KOPT-K1 (cell line): Measurements from ENCODE around the gene HS3ST5.

Experiments used
- H3K27ac ChIP-seq: fragments of 200-600 bp; sonication (generic); 2 replicates; pipeline ENCODE4 v1.5.1; 2016; ENCODE audit warnings: antibody characterized with exemption, mild to moderate bottlenecking, low read depth, low read length; ENCODE audit not compliant: poor library complexity, severe bottlenecking
- H3K36me3 ChIP-seq: fragments of 200-600 bp; sonication (generic); 2 replicates; pipeline ENCODE4 v1.5.1; 2017; ENCODE audit warnings: antibody characterized with exemption, mild to moderate bottlenecking, low read length, moderate library complexity; ENCODE audit not compliant: insufficient read depth
- H3K9me3 ChIP-seq: fragments of 200-600 bp; sonication (generic); 2 replicates; pipeline ENCODE4 v1.5.1; 2017; ENCODE audit warnings: antibody characterized with exemption, low read length, mild to moderate bottlenecking; ENCODE audit not compliant: insufficient read depth, poor library complexity, severe bottlenecking

Gene HS3ST5

DNA sequence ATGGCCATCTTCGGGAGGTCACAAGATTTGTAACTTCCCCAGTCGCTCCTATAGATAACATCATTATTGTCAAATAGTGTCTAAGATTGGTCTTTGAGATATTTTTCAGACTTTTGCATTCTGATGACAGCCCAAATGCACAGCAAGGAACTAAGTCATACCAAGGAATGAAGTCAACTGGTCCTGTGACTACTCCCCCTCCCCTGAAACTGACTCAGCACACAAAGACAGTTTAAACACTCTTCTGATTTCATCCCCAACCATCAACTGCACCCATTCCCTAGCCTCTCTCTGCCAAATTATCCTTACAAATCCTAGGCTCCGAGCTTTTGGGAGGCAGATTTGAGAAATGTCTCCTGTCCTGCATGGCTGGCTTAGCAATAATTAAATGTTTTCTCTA, 139.4 kb downstream of the HS3ST5 start:
- Histone ChIP-seq H3K9me3 (no peaks in the 10 kb centered on the region), H3K27ac (no peak overlapping the region), H3K36me3 (no peaks in the 10 kb centered on the region)

DNA sequence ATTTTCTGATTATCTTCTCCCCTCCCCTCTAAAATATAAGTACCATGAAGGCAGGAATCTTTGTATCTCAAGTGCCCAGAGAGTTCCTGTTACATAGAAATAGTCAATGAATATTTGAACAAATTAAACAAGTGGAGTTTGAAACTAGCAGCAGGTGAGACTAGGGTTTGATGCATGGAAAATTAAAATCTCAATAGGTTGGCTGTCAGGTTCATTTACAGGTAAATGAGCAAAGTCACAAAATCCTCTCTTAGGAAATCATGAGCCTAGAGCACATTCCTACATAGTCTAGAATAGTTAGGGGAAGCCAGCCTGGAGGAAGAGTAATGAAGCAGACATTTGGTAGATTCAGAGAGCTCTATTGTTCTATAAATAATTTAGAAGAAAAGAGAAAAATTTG, 140.4 kb downstream of the HS3ST5 start:
- no peaks in the 10 kb centered on the region for H3K9me3 ChIP-seq
- no peak overlapping the region for H3K27ac ChIP-seq

DNA sequence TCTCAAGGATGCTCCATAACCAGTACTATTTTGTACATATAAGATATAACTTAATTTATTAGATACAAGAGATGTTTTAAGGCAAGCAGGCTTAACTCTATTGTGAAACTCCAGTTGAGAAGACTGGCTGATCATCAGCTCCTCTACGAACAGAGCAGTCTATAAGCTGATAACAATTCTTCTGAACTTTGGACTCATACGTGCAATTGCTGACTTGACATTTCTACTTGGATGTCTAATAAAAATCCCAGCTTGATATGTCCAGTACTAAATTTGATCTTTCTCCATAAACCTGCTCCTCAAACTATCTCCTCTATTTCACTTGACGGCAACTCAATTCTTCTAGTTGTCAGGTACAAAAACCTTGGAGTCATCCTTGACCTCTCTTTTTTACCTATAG, 141.9 kb downstream of the HS3ST5 start:
- H3K27ac ChIP-seq, result no peak overlapping the region
- no peaks in the 10 kb centered on the region for H3K36me3 ChIP-seq
- H3K9me3 ChIP-seq, result no peaks in the 10 kb centered on the region

More for the DNA sequence above, 140.4 kb downstream of the HS3ST5 start:
- no peaks in the 10 kb centered on the region for H3K36me3 ChIP-seq

DNA sequence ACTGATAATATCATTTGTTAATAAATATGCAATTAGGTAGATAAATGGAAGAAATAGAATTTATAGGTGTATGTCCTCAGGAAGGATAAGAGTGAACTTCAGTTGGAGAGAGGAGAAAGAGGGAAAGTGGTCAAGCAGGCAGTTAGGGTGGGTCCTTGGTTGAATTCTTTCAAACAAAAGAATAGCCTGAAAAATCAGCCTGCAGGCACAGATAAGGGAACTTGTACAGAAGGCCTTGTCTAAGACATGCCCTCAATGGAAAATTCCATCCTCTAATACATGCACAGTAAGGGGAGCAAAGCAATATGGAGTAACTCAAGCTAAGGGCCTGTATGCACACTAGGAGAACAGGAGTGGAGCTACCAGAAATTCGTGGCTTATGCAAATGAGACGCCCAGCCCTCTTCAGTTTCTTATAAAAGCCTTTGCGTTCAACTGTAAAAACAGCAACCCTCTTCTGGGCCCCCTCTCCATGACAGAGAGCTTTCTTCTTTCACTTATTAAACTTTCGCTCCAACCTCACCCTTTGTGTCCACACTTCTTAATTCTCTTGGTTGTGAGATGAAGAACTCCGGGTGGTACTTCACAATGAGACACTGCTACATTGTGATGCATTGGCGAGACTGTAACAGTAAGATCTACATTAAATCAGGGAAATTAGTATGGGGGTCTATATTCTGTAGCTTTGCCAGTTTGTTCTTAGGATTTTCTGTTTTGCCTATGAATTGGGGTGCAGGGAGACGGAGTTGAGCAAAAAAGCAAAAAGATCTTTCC, 147.0 kb downstream of the HS3ST5 start:
- no peaks in the 10 kb centered on the region for H3K36me3 ChIP-seq
- no peaks in the 10 kb centered on the region for H3K9me3 ChIP-seq
- H3K27ac ChIP-seq, result no peak overlapping the region

DNA sequence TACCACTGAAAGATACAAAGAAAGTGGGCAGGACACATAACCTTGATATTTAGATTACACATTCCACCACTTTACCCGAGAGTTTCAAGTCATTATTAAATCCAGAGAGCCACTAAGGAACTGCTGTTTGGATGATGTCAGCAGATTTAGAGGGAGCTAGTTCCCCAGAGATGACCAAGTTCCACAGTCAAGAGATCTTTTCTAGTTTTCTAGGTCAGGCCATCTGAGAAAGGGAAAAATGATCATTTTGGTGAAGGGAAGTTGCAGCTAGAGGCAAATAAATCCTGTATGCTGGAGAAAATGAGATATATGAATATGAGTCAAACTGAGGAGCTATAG, 147.8 kb downstream of the HS3ST5 start:
- H3K36me3 ChIP-seq, result no peaks in the 10 kb centered on the region
- H3K9me3 ChIP-seq, result no peaks in the 10 kb centered on the region
- H3K27ac ChIP-seq, result no peak overlapping the region

DNA sequence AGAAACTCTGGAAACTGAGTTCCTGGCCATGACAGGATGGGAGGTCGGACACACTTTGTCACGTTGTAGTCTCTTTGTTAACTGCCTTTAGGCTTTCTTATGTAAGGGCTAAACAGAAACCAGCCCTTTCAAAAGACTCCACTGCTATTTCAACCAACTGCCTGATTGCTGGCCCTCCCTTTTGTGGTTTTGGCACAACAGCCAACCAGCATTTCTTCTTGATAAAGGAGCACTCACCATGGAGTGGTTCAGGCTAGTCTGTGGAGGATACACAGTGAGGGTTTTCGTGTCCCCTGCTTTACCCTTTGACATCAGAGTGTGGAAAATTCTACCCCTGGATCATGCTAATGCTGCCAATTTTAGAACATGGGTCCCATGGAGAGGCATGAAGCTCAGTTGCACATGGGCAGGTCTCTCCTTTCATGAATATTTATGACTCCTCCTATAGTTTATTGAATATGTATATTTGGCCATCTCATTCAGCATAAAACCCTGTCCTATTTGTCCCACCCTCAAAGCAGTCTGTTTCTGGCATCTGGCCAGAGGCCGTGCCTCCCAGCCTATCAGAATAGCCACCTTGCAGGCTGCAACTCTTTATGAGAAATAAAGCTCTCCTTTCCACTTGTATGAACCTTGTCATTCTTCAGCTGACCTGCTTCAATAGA, 148.3 kb downstream of the HS3ST5 start:
- no peaks in the 10 kb centered on the region for H3K9me3 ChIP-seq
- H3K27ac ChIP-seq, result no peak overlapping the region
- H3K36me3 ChIP-seq, result no peaks in the 10 kb centered on the region

DNA sequence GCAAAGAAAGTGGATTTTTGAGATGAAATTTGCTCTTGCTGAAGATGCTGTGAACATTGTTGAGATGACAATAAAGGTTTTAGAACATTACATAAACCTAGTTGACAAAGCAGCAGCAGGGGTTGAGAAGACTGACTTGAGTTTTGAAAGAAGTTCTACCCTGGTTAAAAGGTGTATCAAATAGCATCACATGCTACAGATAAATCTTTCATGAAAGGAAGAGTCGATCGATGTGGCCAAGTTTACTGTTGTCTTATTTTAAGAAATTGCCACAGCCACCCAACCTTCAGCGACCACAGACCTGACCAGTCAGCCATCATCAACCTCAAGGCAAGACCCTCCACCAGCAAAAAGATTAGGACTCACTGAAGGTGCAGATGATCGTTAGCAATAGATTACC, 155.3 kb downstream of the HS3ST5 start:
- no peaks in the 10 kb centered on the region for H3K36me3 ChIP-seq
- H3K9me3 ChIP-seq, result no peaks in the 10 kb centered on the region
- no peak overlapping the region for H3K27ac ChIP-seq

DNA sequence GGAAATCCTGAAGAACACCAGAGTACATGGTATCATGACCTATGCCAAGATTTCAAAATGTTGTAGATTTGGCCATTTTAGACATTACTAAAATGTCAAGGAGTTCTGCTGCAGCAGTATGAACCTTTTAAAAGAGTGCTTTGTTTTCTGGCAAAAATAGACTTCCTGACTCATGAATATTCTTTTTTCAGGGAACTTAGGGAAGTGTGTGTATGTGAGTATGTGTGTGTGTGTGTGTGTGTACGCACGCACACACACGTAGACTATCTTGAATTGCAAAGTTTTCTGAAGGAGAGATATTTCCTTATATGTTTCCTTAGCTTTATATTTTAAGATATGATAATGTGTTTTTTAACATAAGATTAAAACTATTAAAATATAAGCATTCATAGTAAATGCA, 161.2 kb downstream of the HS3ST5 start:
- Histone ChIP-seq H3K27ac (no peak overlapping the region), H3K9me3 (no peaks in the 10 kb centered on the region), H3K36me3 (no peaks in the 10 kb centered on the region)

DNA sequence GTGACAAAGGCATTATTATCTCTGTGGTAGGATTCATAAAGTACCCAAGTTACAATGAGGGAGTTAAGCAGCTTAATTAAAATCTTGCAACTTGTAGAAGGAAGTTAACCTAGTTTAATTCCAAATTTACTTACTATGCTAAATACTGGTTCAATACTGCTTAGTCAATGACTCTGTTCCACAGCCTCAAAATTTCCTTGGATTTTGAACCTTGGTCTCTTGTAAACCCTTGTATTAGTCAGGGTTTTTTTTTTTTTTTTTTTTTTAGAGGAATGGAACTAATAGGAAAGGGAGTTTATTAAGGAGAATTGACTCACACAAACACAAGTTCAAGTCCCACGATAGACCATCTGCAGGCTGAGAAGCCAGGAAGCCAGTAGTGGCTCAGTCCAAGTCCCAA, 163.4 kb downstream of the HS3ST5 start:
- Histone ChIP-seq H3K36me3 (no peaks in the 10 kb centered on the region), H3K9me3 (no peaks in the 10 kb centered on the region), H3K27ac (no peak overlapping the region)

DNA sequence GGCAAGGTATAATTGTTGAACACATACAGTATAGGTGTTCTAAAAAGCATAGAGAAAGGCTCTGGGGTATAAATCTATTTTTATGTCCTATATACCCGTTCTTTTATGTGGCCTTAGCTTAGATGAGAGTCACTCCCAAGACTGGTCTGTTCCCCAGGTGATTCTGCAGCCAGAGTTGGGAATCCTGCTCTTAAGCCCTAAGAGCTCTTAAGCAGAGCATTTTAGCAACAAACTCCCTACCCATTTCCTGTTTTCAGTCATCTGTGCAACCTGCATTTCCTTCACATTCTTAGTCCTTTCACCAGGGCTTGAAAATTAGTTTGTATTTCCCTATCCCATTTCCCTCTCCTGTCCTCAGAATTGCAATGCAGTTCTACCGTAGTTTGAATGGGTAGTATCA, 166.1 kb downstream of the HS3ST5 start:
- no peak overlapping the region for H3K27ac ChIP-seq
- H3K36me3 ChIP-seq, result no peaks in the 10 kb centered on the region
- no peaks in the 10 kb centered on the region for H3K9me3 ChIP-seq

DNA sequence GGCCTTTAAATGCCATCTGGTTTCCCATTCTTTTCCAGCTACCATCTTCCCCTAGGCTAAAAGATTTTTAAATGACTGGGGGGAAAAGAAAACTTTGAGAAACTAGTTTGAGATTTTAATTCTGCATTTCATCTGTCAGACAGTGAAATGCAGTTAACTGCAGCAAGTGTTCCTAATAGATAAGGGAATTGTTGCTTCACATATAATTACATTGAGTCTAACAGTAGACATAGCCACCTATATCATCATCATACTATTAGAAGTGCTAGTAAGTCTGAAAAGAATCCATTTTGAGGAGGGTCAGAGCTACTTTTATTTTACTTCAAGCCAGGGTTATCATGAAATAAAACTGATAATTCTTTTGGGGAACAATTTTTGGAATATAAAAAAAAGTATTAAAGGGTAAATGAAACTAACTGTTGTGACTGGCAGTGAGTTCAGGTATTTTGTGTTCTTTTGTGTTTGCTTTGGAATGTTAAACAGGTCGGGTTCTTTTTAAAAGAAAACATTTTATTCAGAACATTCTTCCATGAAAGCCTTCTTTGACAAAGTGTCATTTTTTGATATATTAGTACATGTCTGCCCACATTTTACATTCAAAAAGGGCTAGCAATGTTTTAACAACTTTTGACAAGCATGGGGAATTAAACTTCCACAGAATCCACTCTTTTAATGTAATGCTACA, 170.1 kb downstream of the HS3ST5 start:
- Histone ChIP-seq H3K9me3 (no peaks in the 10 kb centered on the region), H3K27ac (no peak overlapping the region), H3K36me3 (no peaks in the 10 kb centered on the region)

DNA sequence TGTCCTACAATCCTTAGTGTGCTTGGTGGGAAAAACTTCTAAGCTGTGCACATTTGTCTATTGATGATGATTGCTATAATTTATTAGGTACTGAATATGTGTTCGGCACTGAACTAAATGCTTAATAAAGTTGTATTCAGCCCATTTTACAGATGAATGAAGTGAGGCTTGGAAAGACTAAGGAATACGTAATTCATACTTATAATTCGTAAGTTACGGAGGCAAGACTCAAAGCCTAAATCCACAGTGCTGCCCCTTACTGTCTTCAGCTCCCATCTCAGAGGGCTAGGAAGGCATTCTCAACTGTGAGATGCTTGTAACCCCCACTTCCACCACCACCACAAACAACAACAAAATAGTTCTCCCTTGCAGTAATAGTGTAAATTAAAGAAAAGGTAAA, 171.3 kb downstream of the HS3ST5 start:
- Histone ChIP-seq H3K9me3 (no peaks in the 10 kb centered on the region), H3K27ac (no peak overlapping the region), H3K36me3 (no peaks in the 10 kb centered on the region)

DNA sequence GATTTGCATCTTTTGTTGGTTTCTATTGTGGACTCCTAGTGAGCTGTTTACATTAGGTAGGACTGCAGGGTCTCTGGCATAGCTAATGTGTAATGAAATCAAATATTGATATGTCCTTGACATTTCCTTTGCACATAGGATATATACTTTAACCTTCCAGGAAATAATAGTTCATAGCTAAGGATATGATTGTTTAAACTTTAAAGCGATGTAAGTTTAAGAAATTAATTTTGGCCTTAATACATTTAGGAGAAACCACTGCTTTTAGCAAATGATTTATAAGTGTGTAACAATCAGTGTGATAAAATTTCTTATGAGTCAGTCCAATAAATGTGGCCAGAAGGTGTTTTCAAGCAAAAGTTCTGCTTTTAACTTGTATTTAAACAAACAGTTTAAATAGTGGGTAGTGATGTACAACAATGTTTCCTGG, 171.8 kb downstream of the HS3ST5 start:
- Histone ChIP-seq H3K36me3 (no peaks in the 10 kb centered on the region), H3K9me3 (no peaks in the 10 kb centered on the region), H3K27ac (no peak overlapping the region)

DNA sequence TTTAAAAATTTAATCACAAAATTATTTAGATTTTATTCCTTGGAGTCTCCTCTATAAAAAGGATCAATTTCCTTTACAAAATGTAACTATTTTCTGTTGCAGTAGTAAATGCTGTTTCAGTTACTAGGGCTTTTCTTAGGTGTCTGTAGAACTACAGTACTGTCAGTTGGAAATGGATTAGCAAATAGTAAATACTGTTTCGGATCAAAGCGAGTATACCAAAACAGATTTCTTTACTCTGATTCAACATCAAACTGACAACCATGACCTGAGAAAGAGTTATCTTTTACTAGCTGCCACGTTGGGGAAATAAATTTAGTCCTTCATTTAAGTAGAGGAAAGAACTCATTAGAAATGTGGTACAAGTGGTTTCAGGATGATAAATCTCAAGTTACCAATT, 172.5 kb downstream of the HS3ST5 start:
- Histone ChIP-seq H3K9me3 (no peaks in the 10 kb centered on the region), H3K27ac (no peak overlapping the region), H3K36me3 (no peaks in the 10 kb centered on the region)

DNA sequence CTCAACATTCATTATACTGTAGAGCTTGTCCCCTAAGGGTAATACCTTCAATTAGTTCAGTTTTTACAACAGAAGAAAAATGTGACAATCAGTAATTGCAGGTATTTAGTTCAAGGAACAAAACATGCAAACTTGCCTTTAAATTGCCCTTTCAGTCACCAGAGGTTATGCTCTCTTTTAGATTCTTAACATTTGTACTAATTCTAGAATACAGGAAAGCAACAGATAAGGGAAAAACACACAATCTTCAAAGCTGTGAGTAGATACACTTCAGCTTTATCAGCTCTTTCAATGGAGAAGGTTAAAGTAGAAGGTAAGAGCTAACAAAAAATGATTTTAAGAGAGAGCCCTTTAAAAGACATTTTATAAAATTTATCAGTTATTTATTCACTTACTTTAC, 173.1 kb downstream of the HS3ST5 start:
- H3K27ac ChIP-seq, result no peak overlapping the region
- H3K9me3 ChIP-seq, result no peaks in the 10 kb centered on the region
- H3K36me3 ChIP-seq, result no peaks in the 10 kb centered on the region
